ENCODE results near the gene POMGNT2.

GRCh38 chr3:43075904-43076661 is 29.8 kb downstream of the POMGNT2 start:
- TF ChIP-seq CTCF (IDR thresholded peaks at IDR 0.05) (no peak), REST (IDR thresholded peaks at IDR 0.05; ENCODE audit: insufficient read depth in 1 of 2, low read depth in 2 of 2, low read length in 1 of 2) (no peak), TCF7L2 (IDR thresholded peaks at IDR 0.05; ENCODE audit: low read depth, low read length) (no peak), POLR2AphosphoS5 (IDR thresholded peaks at IDR 0.05; ENCODE audit: low read depth, low read length) (no peak), SIN3A (IDR thresholded peaks at IDR 0.05; ENCODE audit: borderline replicate concordance, insufficient read depth, low read depth, low read length) (no peak)

Data from Panc1 (cell line).